Nephron (organoid): ENCODE measurements around the gene POU4F1.

Experiments used
- H3K27ac Mint-ChIP-seq, 3 experiments: 2 replicates each; pipeline ENCODE4 v1.8.0; 2020; ENCODE audit warnings: mixed read lengths in 3 of 3, mild to moderate bottlenecking in 2 of 3, moderate library complexity in 1 of 3
- H3K27me3 Mint-ChIP-seq: 2 replicates; pipeline ENCODE4 v1.8.0; 2021; ENCODE audit warnings: low read depth, mild to moderate bottlenecking, moderate library complexity, mixed read lengths
- H3K36me3 Mint-ChIP-seq: 2 replicates; pipeline ENCODE4 v1.8.0; 2020; ENCODE audit warnings: low read depth, mixed read lengths
- H3K4me1 Mint-ChIP-seq: 2 replicates; pipeline ENCODE4 v1.8.0; 2020; ENCODE audit warnings: mixed read lengths
- H3K4me3 Mint-ChIP-seq, 3 experiments: 2 replicates each; pipeline ENCODE4 v1.8.0; 2020; ENCODE audit warnings: mild to moderate bottlenecking in 3 of 3, mixed read lengths in 3 of 3, moderate library complexity in 2 of 3
- H3K9me3 Mint-ChIP-seq: 2 replicates; pipeline ENCODE4 v1.8.0; 2020; ENCODE audit warnings: mixed read lengths
- CTCF ChIP-seq, 3 experiments: fragments of 200-600 bp; sonication (generic); IDR thresholded peaks; one replicate each; pipeline ENCODE4 v1.5.0; 2021; ENCODE audit warnings: antibody characterized with exemption in 3 of 3; ENCODE audit not compliant: unreplicated experiment in 3 of 3

Gene POU4F1

GRCh38 chr13:78598966-78599644 is 4.2 kb downstream of the POU4F1 start:
- H3K4me1 Mint-ChIP-seq, result peaks cover 25% of the 10 kb centered on the region
- no peak for TF ChIP-seq CTCF (IDR thresholded peaks at IDR 0.05; ENCODE audit: unreplicated experiment in 3 of 3)
- no peaks in the 10 kb centered on the region for H3K9me3 Mint-ChIP-seq
- peak overlapping the region in 1 of 3 experiments; percentile 58 for H3K4me3 Mint-ChIP-seq
- H3K36me3 Mint-ChIP-seq, result no peaks in the 10 kb centered on the region
- no peak overlapping the region for H3K27ac Mint-ChIP-seq
- H3K27me3 Mint-ChIP-seq, result peaks cover 98% of the 10 kb centered on the region

- Mint-ChIP-seq H3K9me3 (no peaks in the 10 kb centered on the region), H3K27ac (no peak overlapping the region), H3K36me3 (no peaks in the 10 kb centered on the region), H3K27me3 (peaks cover 98% of the 10 kb centered on the region), H3K4me3 (peak overlapping the region in 1 of 3 experiments; percentile 26), H3K4me1 (peaks cover 22% of the 10 kb centered on the region)
- no peak for TF ChIP-seq CTCF (IDR thresholded peaks at IDR 0.05; ENCODE audit: unreplicated experiment in 3 of 3)
Observed at GRCh38 chr13:78598116-78598781, 5.1 kb downstream of the POU4F1 start.

- TF ChIP-seq CTCF (IDR thresholded peaks at IDR 0.05; ENCODE audit: unreplicated experiment in 3 of 3), result no peak
- peaks cover 98% of the 10 kb centered on the region for H3K27me3 Mint-ChIP-seq
- H3K4me1 Mint-ChIP-seq, result peaks cover 19% of the 10 kb centered on the region
- peak overlapping the region in 1 of 3 experiments; percentile 9 for H3K4me3 Mint-ChIP-seq
- no peaks in the 10 kb centered on the region for H3K9me3 Mint-ChIP-seq
- H3K36me3 Mint-ChIP-seq, result no peaks in the 10 kb centered on the region
- no peak overlapping the region for H3K27ac Mint-ChIP-seq
Observed at GRCh38 chr13:78597602-78597932, 5.8 kb downstream of the POU4F1 start.

- peaks cover 98% of the 10 kb centered on the region for H3K27me3 Mint-ChIP-seq
- peak overlapping the region; percentile 58 to 62 (median 61) for H3K4me3 Mint-ChIP-seq
- no peak for TF ChIP-seq CTCF (IDR thresholded peaks at IDR 0.05; ENCODE audit: unreplicated experiment in 3 of 3)
- H3K27ac Mint-ChIP-seq, result no peak overlapping the region
- H3K36me3 Mint-ChIP-seq, result no peaks in the 10 kb centered on the region
- peaks cover 15% of the 10 kb centered on the region for H3K4me1 Mint-ChIP-seq
- H3K9me3 Mint-ChIP-seq, result no peaks in the 10 kb centered on the region
Observed at GRCh38 chr13:78596736-78597601, 6.4 kb downstream of the POU4F1 start.

- no peak for TF ChIP-seq CTCF (IDR thresholded peaks at IDR 0.05; ENCODE audit: unreplicated experiment in 3 of 3)
- H3K27me3 Mint-ChIP-seq, result peaks cover 100% of the 10 kb centered on the region
- H3K4me3 Mint-ChIP-seq, result peak overlapping the region; percentile 47 to 61 (median 58)
- H3K4me1 Mint-ChIP-seq, result peaks cover 15% of the 10 kb centered on the region
- no peak overlapping the region for H3K27ac Mint-ChIP-seq
- H3K9me3 Mint-ChIP-seq, result no peaks in the 10 kb centered on the region
- H3K36me3 Mint-ChIP-seq, result no peaks in the 10 kb centered on the region
Observed at GRCh38 chr13:78596399-78596735, 7.0 kb downstream of the POU4F1 start.
